HepG2 (cell line): Measurements from ENCODE around the gene CCL19. TPM values are rescaled to one million over a fixed set of nuclear protein-coding genes. Genes with fewer than 3 reads are reported as not detected.

Source experiments
- BRCA1 ChIP-seq: sonication (generic); formaldehyde crosslinking; IDR thresholded peaks from 2 replicates; pipeline ENCODE4 v1.4.0; 2020; ENCODE audit warnings: missing genetic modification reagents
- GABPB1 ChIP-seq: IDR thresholded peaks from 2 replicates; pipeline ENCODE4 v1.6.1; 2016; ENCODE audit warnings: mild to moderate bottlenecking, missing genetic modification reagents, moderate library complexity, missing compliant biosample characterization
- GATAD1 ChIP-seq: IDR thresholded peaks from 2 replicates; pipeline ENCODE4 v1.6.1; 2016; ENCODE audit warnings: missing genetic modification reagents, missing compliant biosample characterization
- MBD4 ChIP-seq: IDR thresholded peaks from 2 replicates; pipeline ENCODE4 v1.6.1; 2012; ENCODE audit warnings: low read length, inconsistent platforms, borderline replicate concordance
- PHF20 ChIP-seq: sonication (generic); formaldehyde crosslinking; IDR thresholded peaks from 2 replicates; pipeline ENCODE4 v1.5.0; 2020; ENCODE audit warnings: mild to moderate bottlenecking, missing genetic modification reagents
- POGZ ChIP-seq: sonication (generic); formaldehyde crosslinking; IDR thresholded peaks from 2 replicates; pipeline ENCODE4 v1.4.0; 2020; ENCODE audit warnings: mild to moderate bottlenecking, missing genetic modification reagents
- ZNF33A ChIP-seq: sonication (generic); formaldehyde crosslinking; IDR thresholded peaks from 2 replicates; pipeline ENCODE4 v1.5.1; 2020; ENCODE audit warnings: missing genetic modification reagents, mild to moderate bottlenecking, moderate library complexity, borderline replicate concordance
- ZNF556 ChIP-seq: sonication (generic); formaldehyde crosslinking; IDR thresholded peaks from 2 replicates; pipeline ENCODE4 v1.4.0; 2020; ENCODE audit warnings: mild to moderate bottlenecking, missing genetic modification reagents, borderline replicate concordance
- ZSCAN30 ChIP-seq: sonication (generic); formaldehyde crosslinking; IDR thresholded peaks from 2 replicates; pipeline ENCODE4 v1.5.0; 2020; ENCODE audit warnings: mild to moderate bottlenecking, missing genetic modification reagents
- polyA plus RNA-seq, 8 experiments: library from polyadenylated mRNA; depleted of rRNA in 3 of 8; stranded (reverse) in 7 of 8; unstranded in 1 of 8; fragments of >200 nt; fragmentation: Illumina TruSeq in 4 of 8; extraction: Trizol in 4 of 8; gene quantifications; 2 replicates each; pipeline versions ENCODE4 v1.2.1 to v1.2.3, GENCODE V29; 2011 to 2016; ENCODE audit warnings: low read depth in 4 of 8, missing spikeins in 1 of 8, mixed read lengths in 1 of 8; ENCODE audit not compliant: insufficient read depth in 1 of 8
- total RNA-seq, 5 experiments: library from RNA; depleted of rRNA; stranded (reverse); fragments of >200 nt; fragmentation: Illumina TruSeq; extraction: Trizol; gene quantifications; 2 replicates each; pipeline ENCODE4 v1.2.3, GENCODE V29; 2016; ENCODE audit warnings: low read depth in 1 of 5
- TF ChIP-seq, protein P1 (sequence below), 2 experiments: sonication (generic) in 1 of 2; formaldehyde crosslinking in 1 of 2; IDR thresholded peaks; 2 replicates each; pipeline versions ENCODE4 v1.6.1 to v1.9.0; 2014 to 2022; ENCODE audit warnings: antibody characterized with exemption in 1 of 2, borderline replicate concordance in 1 of 2, inconsistent platforms in 1 of 2, low read depth in 1 of 2, missing genetic modification reagents in 1 of 2
- TF ChIP-seq, protein P2 (sequence below): sonication (generic); formaldehyde crosslinking; IDR thresholded peaks from 2 replicates; pipeline ENCODE4 v1.4.0; 2020; ENCODE audit warnings: low read depth, mild to moderate bottlenecking, missing genetic modification reagents
- TF ChIP-seq, protein P3 (sequence below): sonication (generic); formaldehyde crosslinking; IDR thresholded peaks from 2 replicates; pipeline ENCODE4 v1.5.0; 2020; ENCODE audit warnings: mild to moderate bottlenecking, missing genetic modification reagents, borderline replicate concordance
- TF ChIP-seq, protein P4 (sequence below): sonication (generic); formaldehyde crosslinking; IDR thresholded peaks from 2 replicates; pipeline ENCODE4 v1.8.0; 2022; ENCODE audit warnings: missing genetic modification reagents, mild to moderate bottlenecking, moderate library complexity, borderline replicate concordance
- TF ChIP-seq, protein P5 (sequence below): sonication (generic); formaldehyde crosslinking; IDR thresholded peaks from 2 replicates; pipeline ENCODE4 v1.8.1; 2022; ENCODE audit warnings: low read depth, mild to moderate bottlenecking, missing genetic modification reagents

The CCL19 gene
- total and polyA plus RNA-seq, 2 of the 13 experiments (the other 11 are each of a cell fraction or from before 2014, with no cell fraction given): not detected

DNA sequence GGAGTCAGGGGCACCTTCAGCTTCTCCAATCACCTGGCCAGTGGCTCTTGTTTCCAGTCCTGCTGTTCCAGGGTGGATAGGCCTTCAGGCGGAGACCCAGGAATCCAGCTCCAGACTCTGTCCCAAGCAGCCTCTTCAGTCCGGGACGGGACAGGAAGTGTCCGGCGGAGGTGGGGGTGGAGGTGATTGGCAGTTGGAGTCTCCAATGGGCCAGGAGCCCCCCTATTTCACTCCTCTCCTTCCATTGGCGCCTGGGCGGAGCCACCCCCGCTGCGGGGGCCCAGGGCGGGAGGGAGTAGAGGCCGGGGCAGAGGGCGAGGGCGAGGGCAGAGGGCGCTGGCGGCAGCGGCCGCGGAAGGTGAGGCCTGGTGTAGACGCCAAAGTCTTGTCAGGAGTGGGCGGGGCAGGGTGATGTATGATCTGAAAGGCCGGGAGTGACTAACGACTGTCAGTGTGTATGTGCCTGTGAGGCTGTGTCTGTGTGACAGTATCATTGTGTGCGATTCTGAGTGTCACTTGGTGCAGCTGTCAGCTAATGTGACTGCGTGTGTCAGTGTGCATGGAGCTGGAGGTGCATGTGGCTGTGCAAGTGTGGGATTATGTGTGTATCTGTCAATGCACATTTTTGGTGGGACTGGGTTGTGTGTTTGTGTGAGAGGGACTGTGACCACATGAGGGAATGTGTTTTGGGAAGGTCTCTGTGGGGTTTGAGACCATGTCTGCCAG is 39.0 kb downstream of the CCL19 start, which contains the start of gene IL11RA (continued):
- TF ChIP-seq, protein P1, sequence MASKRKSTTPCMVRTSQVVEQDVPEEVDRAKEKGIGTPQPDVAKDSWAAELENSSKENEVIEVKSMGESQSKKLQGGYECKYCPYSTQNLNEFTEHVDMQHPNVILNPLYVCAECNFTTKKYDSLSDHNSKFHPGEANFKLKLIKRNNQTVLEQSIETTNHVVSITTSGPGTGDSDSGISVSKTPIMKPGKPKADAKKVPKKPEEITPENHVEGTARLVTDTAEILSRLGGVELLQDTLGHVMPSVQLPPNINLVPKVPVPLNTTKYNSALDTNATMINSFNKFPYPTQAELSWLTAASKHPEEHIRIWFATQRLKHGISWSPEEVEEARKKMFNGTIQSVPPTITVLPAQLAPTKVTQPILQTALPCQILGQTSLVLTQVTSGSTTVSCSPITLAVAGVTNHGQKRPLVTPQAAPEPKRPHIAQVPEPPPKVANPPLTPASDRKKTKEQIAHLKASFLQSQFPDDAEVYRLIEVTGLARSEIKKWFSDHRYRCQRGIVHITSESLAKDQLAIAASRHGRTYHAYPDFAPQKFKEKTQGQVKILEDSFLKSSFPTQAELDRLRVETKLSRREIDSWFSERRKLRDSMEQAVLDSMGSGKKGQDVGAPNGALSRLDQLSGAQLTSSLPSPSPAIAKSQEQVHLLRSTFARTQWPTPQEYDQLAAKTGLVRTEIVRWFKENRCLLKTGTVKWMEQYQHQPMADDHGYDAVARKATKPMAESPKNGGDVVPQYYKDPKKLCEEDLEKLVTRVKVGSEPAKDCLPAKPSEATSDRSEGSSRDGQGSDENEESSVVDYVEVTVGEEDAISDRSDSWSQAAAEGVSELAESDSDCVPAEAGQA (IDR thresholded peaks at IDR 0.05; ENCODE audit: low read depth): no peak
- TF ChIP-seq, protein P1 (CRISPR knock-in tag; IDR thresholded peaks at IDR 0.05; ENCODE audit: borderline replicate concordance): no peak
- TF ChIP-seq ZNF556 (CRISPR knock-in tag) (peak; percentile 32; the same call in 1 of the 2 replicates), POGZ (peak; percentile 82), ZSCAN30 (no peak), GATAD1 (CRISPR knock-in tag) (peak; percentile 65), PHF20 (peak; percentile 73), GABPB1 (CRISPR knock-in tag) (peak; percentile 92), BRCA1 (CRISPR knock-in tag) (no peak), MBD4 (no peak), ZNF33A (CRISPR knock-in tag) (0 out of 2 replicates have a peak, but pooled peaks have one; percentile 7)
- TF ChIP-seq, protein P2, sequence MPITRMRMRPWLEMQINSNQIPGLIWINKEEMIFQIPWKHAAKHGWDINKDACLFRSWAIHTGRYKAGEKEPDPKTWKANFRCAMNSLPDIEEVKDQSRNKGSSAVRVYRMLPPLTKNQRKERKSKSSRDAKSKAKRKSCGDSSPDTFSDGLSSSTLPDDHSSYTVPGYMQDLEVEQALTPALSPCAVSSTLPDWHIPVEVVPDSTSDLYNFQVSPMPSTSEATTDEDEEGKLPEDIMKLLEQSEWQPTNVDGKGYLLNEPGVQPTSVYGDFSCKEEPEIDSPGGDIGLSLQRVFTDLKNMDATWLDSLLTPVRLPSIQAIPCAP (CRISPR knock-in tag): no peak
- TF ChIP-seq, protein P3, sequence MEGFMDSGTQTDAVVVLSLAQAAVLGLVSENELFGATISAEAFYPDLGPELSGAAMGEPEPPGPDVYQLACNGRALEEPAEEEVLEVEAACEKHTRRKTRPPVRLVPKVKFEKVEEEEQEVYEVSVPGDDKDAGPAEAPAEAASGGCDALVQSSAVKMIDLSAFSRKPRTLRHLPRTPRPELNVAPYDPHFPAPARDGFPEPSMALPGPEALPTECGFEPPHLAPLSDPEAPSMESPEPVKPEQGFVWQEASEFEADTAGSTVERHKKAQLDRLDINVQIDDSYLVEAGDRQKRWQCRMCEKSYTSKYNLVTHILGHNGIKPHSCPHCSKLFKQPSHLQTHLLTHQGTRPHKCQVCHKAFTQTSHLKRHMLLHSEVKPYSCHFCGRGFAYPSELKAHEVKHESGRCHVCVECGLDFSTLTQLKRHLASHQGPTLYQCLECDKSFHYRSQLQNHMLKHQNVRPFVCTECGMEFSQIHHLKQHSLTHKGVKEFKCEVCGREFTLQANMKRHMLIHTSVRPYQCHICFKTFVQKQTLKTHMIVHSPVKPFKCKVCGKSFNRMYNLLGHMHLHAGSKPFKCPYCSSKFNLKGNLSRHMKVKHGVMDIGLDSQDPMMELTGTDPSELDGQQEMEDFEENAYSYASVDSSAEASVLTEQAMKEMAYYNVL (CRISPR knock-in tag): no peak
- TF ChIP-seq, protein P4, sequence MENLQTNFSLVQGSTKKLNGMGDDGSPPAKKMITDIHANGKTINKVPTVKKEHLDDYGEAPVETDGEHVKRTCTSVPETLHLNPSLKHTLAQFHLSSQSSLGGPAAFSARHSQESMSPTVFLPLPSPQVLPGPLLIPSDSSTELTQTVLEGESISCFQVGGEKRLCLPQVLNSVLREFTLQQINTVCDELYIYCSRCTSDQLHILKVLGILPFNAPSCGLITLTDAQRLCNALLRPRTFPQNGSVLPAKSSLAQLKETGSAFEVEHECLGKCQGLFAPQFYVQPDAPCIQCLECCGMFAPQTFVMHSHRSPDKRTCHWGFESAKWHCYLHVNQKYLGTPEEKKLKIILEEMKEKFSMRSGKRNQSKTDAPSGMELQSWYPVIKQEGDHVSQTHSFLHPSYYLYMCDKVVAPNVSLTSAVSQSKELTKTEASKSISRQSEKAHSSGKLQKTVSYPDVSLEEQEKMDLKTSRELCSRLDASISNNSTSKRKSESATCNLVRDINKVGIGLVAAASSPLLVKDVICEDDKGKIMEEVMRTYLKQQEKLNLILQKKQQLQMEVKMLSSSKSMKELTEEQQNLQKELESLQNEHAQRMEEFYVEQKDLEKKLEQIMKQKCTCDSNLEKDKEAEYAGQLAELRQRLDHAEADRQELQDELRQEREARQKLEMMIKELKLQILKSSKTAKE (CRISPR knock-in tag): peak; percentile 71
- TF ChIP-seq, protein P5, sequence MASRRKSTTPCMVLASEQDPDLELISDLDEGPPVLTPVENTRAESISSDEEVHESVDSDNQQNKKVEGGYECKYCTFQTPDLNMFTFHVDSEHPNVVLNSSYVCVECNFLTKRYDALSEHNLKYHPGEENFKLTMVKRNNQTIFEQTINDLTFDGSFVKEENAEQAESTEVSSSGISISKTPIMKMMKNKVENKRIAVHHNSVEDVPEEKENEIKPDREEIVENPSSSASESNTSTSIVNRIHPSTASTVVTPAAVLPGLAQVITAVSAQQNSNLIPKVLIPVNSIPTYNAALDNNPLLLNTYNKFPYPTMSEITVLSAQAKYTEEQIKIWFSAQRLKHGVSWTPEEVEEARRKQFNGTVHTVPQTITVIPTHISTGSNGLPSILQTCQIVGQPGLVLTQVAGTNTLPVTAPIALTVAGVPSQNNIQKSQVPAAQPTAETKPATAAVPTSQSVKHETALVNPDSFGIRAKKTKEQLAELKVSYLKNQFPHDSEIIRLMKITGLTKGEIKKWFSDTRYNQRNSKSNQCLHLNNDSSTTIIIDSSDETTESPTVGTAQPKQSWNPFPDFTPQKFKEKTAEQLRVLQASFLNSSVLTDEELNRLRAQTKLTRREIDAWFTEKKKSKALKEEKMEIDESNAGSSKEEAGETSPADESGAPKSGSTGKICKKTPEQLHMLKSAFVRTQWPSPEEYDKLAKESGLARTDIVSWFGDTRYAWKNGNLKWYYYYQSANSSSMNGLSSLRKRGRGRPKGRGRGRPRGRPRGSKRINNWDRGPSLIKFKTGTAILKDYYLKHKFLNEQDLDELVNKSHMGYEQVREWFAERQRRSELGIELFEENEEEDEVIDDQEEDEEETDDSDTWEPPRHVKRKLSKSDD (CRISPR knock-in tag): no peak
